Ishikawa (cell line): ENCODE data around the gene UQCRH.

ENCODE experiments used
- CEBPB ChIP-seq: IDR thresholded peaks from 2 replicates; pipeline ENCODE4 v1.6.1; 2012
- CREB1 ChIP-seq: IDR thresholded peaks from 2 replicates; pipeline ENCODE4 v1.6.1; 2012; ENCODE audit warnings: low read depth
- EGR1 ChIP-seq: IDR thresholded peaks from 2 replicates; pipeline ENCODE4 v1.6.1; 2012
- EP300 ChIP-seq: IDR thresholded peaks from 2 replicates; pipeline ENCODE4 v1.6.1; 2012; ENCODE audit warnings: borderline replicate concordance
- FOXM1 ChIP-seq: IDR thresholded peaks from 2 replicates; pipeline ENCODE4 v1.6.1; 2012; ENCODE audit warnings: low read depth, borderline replicate concordance
- MAX ChIP-seq: IDR thresholded peaks from 2 replicates; pipeline ENCODE4 v1.6.1; 2012
- NFIC ChIP-seq: IDR thresholded peaks from 2 replicates; pipeline ENCODE4 v1.6.1; 2012
- RAD21 ChIP-seq: IDR thresholded peaks from 2 replicates; pipeline ENCODE4 v1.6.1; 2012; ENCODE audit warnings: low read depth
- REST ChIP-seq: IDR thresholded peaks from 2 replicates; pipeline ENCODE4 v1.6.1; 2012; ENCODE audit warnings: low read depth, mild to moderate bottlenecking
- TAF1 ChIP-seq: IDR thresholded peaks from 2 replicates; pipeline ENCODE4 v1.6.1; 2012; ENCODE audit warnings: low read depth, mild to moderate bottlenecking
- TCF12 ChIP-seq: IDR thresholded peaks from 2 replicates; pipeline ENCODE4 v1.6.1; 2012; ENCODE audit warnings: low read depth
- TEAD4 ChIP-seq: IDR thresholded peaks from 2 replicates; pipeline ENCODE4 v1.6.1; 2012
- USF1 ChIP-seq: IDR thresholded peaks from 2 replicates; pipeline ENCODE4 v1.6.1; 2012
- YY1 ChIP-seq: IDR thresholded peaks from 2 replicates; pipeline ENCODE4 v1.6.1; 2012; ENCODE audit warnings: low read depth
- ZBTB7A ChIP-seq: IDR thresholded peaks from 2 replicates; pipeline ENCODE4 v1.6.1; 2012; ENCODE audit warnings: low read depth

UQCRH gene

GRCh38 chr1:46306159-46306530, 2.6 kb downstream of the UQCRH start:
- TF ChIP-seq ZBTB7A (no peak), FOXM1 (no peak), USF1 (no peak), RAD21 (no peak), TCF12 (no peak), TEAD4 (no peak), YY1 (no peak), REST (no peak), CREB1 (no peak)

- TF ChIP-seq TAF1: no peak
- TF ChIP-seq YY1: no peak
- TF ChIP-seq USF1: no peak
- no peak for TF ChIP-seq CREB1
- TF ChIP-seq EP300: no peak
- no peak for TF ChIP-seq RAD21
- TF ChIP-seq TCF12: no peak
Observed at GRCh38 chr1:46309401-46310159, 6.1 kb downstream of the UQCRH start.

GRCh38 chr1:46310321-46310720, 6.8 kb downstream of the UQCRH start:
- TF ChIP-seq MAX (no peak), TEAD4 (no peak), REST (no peak), USF1 (no peak), CREB1 (no peak)

GRCh38 chr1:46315669-46316403, 12.3 kb downstream of the UQCRH start:
- no peak for TF ChIP-seq EGR1
- TF ChIP-seq ZBTB7A: no peak
- TF ChIP-seq CEBPB: no peak
- no peak for TF ChIP-seq TEAD4
- TF ChIP-seq CREB1: no peak
- TF ChIP-seq RAD21: no peak

- TF ChIP-seq TCF12 (no peak), EP300 (no peak), NFIC (no peak), EGR1 (no peak), FOXM1 (no peak), USF1 (no peak), REST (no peak), CEBPB (no peak), RAD21 (no peak), ZBTB7A (no peak), CREB1 (no peak), YY1 (no peak), MAX (no peak), TAF1 (no peak), TEAD4 (no peak)
Observed at GRCh38 chr1:46317323-46317722, 13.8 kb downstream of the UQCRH start.
